Measurements from ENCODE around the gene XPNPEP3.

The XPNPEP3 gene

GRCh38 chr22:40976866-40977700, 120.1 kb downstream of the XPNPEP3 start:
- DNase-seq (ENCODE audit: insufficient read length) (no peak), FAIRE-seq (peak; percentile 9)
- TF ChIP-seq POLR2AphosphoS5 (IDR thresholded peaks at IDR 0.05; ENCODE audit: low read depth, low read length) (no peak), TAF1 (IDR thresholded peaks at IDR 0.05; ENCODE audit: borderline replicate concordance, low read depth, low read length) (no peak), POLR2A (IDR thresholded peaks at IDR 0.05; ENCODE audit: low read depth, low read length) (no peak)

DNA sequence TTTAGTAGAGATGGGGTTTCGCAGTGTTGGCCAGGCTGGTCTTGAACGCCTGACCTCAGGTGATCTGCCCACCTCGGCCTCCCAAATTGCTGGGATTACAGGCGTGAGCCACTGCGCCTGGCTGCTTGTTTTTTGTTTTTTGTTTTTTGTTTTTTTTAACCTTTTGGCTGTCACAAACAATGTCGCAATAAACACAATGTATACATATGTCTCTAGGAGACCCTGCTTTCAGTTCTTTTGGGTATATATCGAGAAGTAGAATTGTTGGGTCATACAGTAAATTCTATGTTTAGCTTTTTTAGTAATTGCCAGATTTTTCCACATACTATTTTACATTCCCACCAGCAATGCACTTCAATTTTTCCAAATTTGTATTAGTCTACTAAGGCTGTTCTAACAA, 122.2 kb downstream of the XPNPEP3 start:
- TF ChIP-seq POLR2A (IDR thresholded peaks at IDR 0.05; ENCODE audit: low read depth, low read length) (no peak), TAF1 (IDR thresholded peaks at IDR 0.05; ENCODE audit: borderline replicate concordance, low read depth, low read length) (no peak), POLR2AphosphoS5 (IDR thresholded peaks at IDR 0.05; ENCODE audit: low read depth, low read length) (no peak)
- no peak for FAIRE-seq
- no peak for DNase-seq (ENCODE audit: insufficient read length)

DNA sequence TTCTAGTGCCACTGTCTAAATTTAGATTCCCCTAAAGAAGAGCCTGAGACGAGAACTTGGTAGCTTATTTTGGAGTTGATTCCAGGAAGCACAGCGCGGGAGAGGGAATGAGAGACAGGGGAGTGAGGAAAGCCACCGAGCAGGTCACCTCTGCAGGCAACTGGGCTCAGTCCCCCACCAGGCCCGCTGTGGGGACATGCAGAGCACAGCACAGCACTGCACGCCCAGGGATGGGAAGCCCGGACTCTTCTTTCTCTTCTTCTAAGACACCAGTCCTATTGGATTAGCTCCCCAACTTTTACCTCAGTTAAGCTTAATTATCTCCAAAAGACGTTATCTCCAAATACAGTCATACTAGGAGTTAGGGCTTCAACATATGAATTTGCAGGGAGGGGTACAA, 122.9 kb downstream of the XPNPEP3 start:
- DNase-seq (ENCODE audit: insufficient read length) = no peak
- FAIRE-seq = no peak
- TF ChIP-seq POLR2AphosphoS5 (IDR thresholded peaks at IDR 0.05; ENCODE audit: low read depth, low read length) (no peak), POLR2A (IDR thresholded peaks at IDR 0.05; ENCODE audit: low read depth, low read length) (no peak), TAF1 (IDR thresholded peaks at IDR 0.05; ENCODE audit: borderline replicate concordance, low read depth, low read length) (no peak)
